ENCODE results near the gene SCAMP4. TPM values are rescaled to one million over a fixed set of nuclear protein-coding genes. Genes with fewer than 3 reads are reported as not detected.

Gene SCAMP4
- total and polyA plus RNA-seq, 9 of the 15 experiments (the other 6 are each of a cell fraction or from before 2014, with no cell fraction given), result 0.81 to 45.9 (median 12.8) TPM

GRCh38 chr19:1921326-1921725 lies 16.1 kb downstream of the SCAMP4 start (continued):
- no peak for TF ChIP-seq TOE1 (IDR thresholded peaks at IDR 0.05; ENCODE audit: borderline replicate concordance)
- no peak for TF ChIP-seq TOE1 (CRISPR knock-in tag; IDR thresholded peaks at IDR 0.05; ENCODE audit: borderline replicate concordance, low read depth)
- no peak for TF ChIP-seq RAD21 (CRISPR knock-in tag; conservative IDR thresholded peaks at IDR 0.05 in 1 of 2, IDR thresholded peaks at IDR 0.05 in 1 of 2)
- no peak for TF ChIP-seq GABPB2 (CRISPR knock-in tag; conservative IDR thresholded peaks at IDR 0.05)
- no peak for TF ChIP-seq KLF1 (tag; IDR thresholded peaks at IDR 0.05)

- in situ Hi-C loops (cut with MboI) (no loop called here), intact Hi-C loops (cut with micrococcal nuclease) (no loop called here)
- ATAC-seq (no peak), DNase-seq (ENCODE audit: extremely low read depth in 1 of 4, low spot score in 3 of 4) (no peak), FAIRE-seq (no peak)
- H4K20me1 ChIP-seq (replicated peaks; ENCODE audit: control insufficient read depth, insufficient read depth, low read length), result no peaks in the 10 kb centered on the region
- POLR2A ChIA-PET, result interaction anchor here (0.6 kb wide), 1 partner anchor 11 kb away, joined by 4 read pairs; no protein-coding TSS in a partner anchor
- BruUV-seq (replicated peaks), result no TSS peak
- CTCF ChIA-PET (ENCODE audit: low intra/inter-chr PET ratio), result no interaction called here
- H3K4me2 ChIP-seq (ENCODE audit: insufficient read depth, low read length), result no peak overlapping the region
- H3K36me3 ChIP-seq (ENCODE audit: control insufficient read depth, insufficient read depth, low read length), result peaks cover 65% of the 10 kb centered on the region; the same call in 2 of the 3 replicates
- H3K4me1 ChIP-seq (replicated peaks in 1 of 2; ENCODE audit: control insufficient read depth in 2 of 2, insufficient read depth in 2 of 2, low read length in 2 of 2), result peaks cover 0 to 42% of the 10 kb centered on the region in 2 experiments; a peak in 2 of 5 replicates
- no peaks in the 10 kb centered on the region for H3K9me1 ChIP-seq (ENCODE audit: control insufficient read depth, insufficient read depth, low read length)
- no peak overlapping the region for H2AFZ ChIP-seq (ENCODE audit: low read depth, low read length)
- no peaks in the 10 kb centered on the region for H3K9me3 ChIP-seq (replicated peaks; ENCODE audit: control insufficient read depth, insufficient read depth, low read depth, low read length)
- H3K27ac ChIP-seq (ENCODE audit: extremely low read depth, low read depth, low read length), result no peak overlapping the region
- H3K9ac ChIP-seq (ENCODE audit: insufficient read depth in 1 of 2, low read depth in 2 of 2, low read length in 2 of 2), result no peak overlapping the region
- no peak overlapping the region for H3K4me3 ChIP-seq
- no peaks in the 10 kb centered on the region for H3K27me3 ChIP-seq (ENCODE audit: control insufficient read depth in 2 of 2, insufficient read depth in 2 of 2, low read length in 2 of 2)
- H3K79me2 ChIP-seq (ENCODE audit: control insufficient read depth, insufficient read depth, low read length), result no peaks in the 10 kb centered on the region
- TF ChIP-seq RBFOX2 (IDR thresholded peaks at IDR 0.05; ENCODE audit: low read depth, low read length), result peak; percentile 23; the same call in 1 of the 2 replicates
- TF ChIP-seq SIN3A (IDR thresholded peaks at IDR 0.05; ENCODE audit: borderline replicate concordance in 2 of 2, control insufficient read depth in 1 of 2, low read depth in 2 of 2, low read length in 2 of 2), result no peak
- no peak for TF ChIP-seq NCOR1 (IDR thresholded peaks at IDR 0.05)
- TF ChIP-seq POLR2G (IDR thresholded peaks at IDR 0.05; ENCODE audit: low read depth, low read length), result 0 out of 2 replicates have a peak, but pooled peaks have one; percentile 35
- no peak for TF ChIP-seq RCOR1 (IDR thresholded peaks at IDR 0.05; ENCODE audit: borderline replicate concordance in 1 of 2, low read depth in 2 of 2, low read length in 2 of 2)
- no peak for TF ChIP-seq ZNF696 (CRISPR knock-in tag; conservative IDR thresholded peaks at IDR 0.05)
- TF ChIP-seq MED1 (CRISPR knock-in tag; IDR thresholded peaks at IDR 0.05; ENCODE audit: borderline replicate concordance), result no peak
- TF ChIP-seq ZNF212 (CRISPR knock-in tag; IDR thresholded peaks at IDR 0.05), result no peak
- TF ChIP-seq RFX1 (IDR thresholded peaks at IDR 0.05), result no peak
- WGBS (ENCODE audit: insufficient coverage, low coverage, missing lambda C conversion rate), result 84% methylated on average over 5 of the region's 15 CpGs
Measured at GRCh38 chr19:1921825-1922224, 16.6 kb downstream of the SCAMP4 start.

Measured in K562 (cell line).